H9 (cell line): ENCODE measurements around the gene DDX60. TPM values are rescaled to one million over a fixed set of nuclear protein-coding genes. Genes with fewer than 3 reads are reported as not detected.

ENCODE experiments used
- DNase-seq: peaks from one replicate; pipeline ENCODE4 v3.0.0-alpha.2; 2017
- H2AFZ ChIP-seq: one replicate; pipeline ENCODE4 v1.6.1; 2013; ENCODE audit warnings: mild to moderate bottlenecking, low read length, control low read depth, moderate library complexity
- H2AK5ac ChIP-seq: 2 replicates; pipeline ENCODE4 v1.6.1; 2013; ENCODE audit warnings: low read length, control low read depth, mixed read lengths; ENCODE audit not compliant: insufficient read length
- H2BK120ac ChIP-seq: one replicate; pipeline ENCODE4 v1.6.1; 2013; ENCODE audit warnings: low read depth, mild to moderate bottlenecking, low read length, control low read depth, inconsistent platforms; ENCODE audit not compliant: poor library complexity, severe bottlenecking
- H2BK12ac ChIP-seq: 2 replicates; pipeline ENCODE4 v1.6.1; 2013; ENCODE audit warnings: low read length, control low read depth, mixed read lengths, low read depth; ENCODE audit not compliant: insufficient read length
- H2BK15ac ChIP-seq: 2 replicates; pipeline ENCODE4 v1.6.1; 2013; ENCODE audit warnings: low read depth, low read length, control low read depth
- H2BK20ac ChIP-seq: one replicate; pipeline ENCODE4 v1.6.1; 2013; ENCODE audit warnings: low read depth, mild to moderate bottlenecking, low read length, control low read depth, inconsistent platforms; ENCODE audit not compliant: poor library complexity, severe bottlenecking
- H2BK5ac ChIP-seq: 2 replicates; pipeline ENCODE4 v1.6.1; 2013; ENCODE audit warnings: low read length, control low read depth, mixed read lengths; ENCODE audit not compliant: insufficient read length
- H3K14ac ChIP-seq: 2 replicates; pipeline ENCODE4 v1.6.1; 2013; ENCODE audit warnings: low read length, control low read depth; ENCODE audit not compliant: insufficient read depth
- H3K18ac ChIP-seq: 2 replicates; pipeline ENCODE4 v1.6.1; 2013; ENCODE audit warnings: low read depth, mild to moderate bottlenecking, mixed read lengths, low read length, control low read depth; ENCODE audit not compliant: insufficient read length
- H3K23ac ChIP-seq: 2 replicates; pipeline ENCODE4 v1.6.1; 2013; ENCODE audit warnings: low read length, control low read depth, mixed read lengths, low read depth; ENCODE audit not compliant: insufficient read length
- H3K23me2 ChIP-seq: 2 replicates; pipeline ENCODE4 v1.6.1; 2013; ENCODE audit warnings: low read depth, mild to moderate bottlenecking, mixed read lengths, low read length, control low read depth; ENCODE audit not compliant: insufficient read length, poor library complexity, severe bottlenecking
- H3K27ac ChIP-seq: 2 replicates; pipeline ENCODE4 v1.5.1; 2013; ENCODE audit warnings: low read length, control low read depth, mixed read lengths, low read depth; ENCODE audit not compliant: insufficient read length
- H3K27me3 ChIP-seq: 2 replicates; pipeline ENCODE4 v1.6.1; 2013; ENCODE audit warnings: low read length, control low read depth, inconsistent platforms; ENCODE audit not compliant: insufficient read depth
- H3K4ac ChIP-seq: 2 replicates; pipeline ENCODE4 v1.6.1; 2013; ENCODE audit warnings: low read depth, mild to moderate bottlenecking, control low read depth, inconsistent platforms, low read length, moderate library complexity
- H3K4me1 ChIP-seq: 2 replicates; pipeline ENCODE4 v1.6.1; 2013; ENCODE audit warnings: low read length, control low read depth, inconsistent platforms; ENCODE audit not compliant: insufficient read depth
- H3K4me2 ChIP-seq: 2 replicates; pipeline ENCODE4 v1.6.1; 2013; ENCODE audit warnings: low read length, control low read depth, mixed read lengths; ENCODE audit not compliant: insufficient read length, insufficient read depth
- H3K56ac ChIP-seq: 2 replicates; pipeline ENCODE4 v1.6.1; 2013; ENCODE audit warnings: low read depth, mild to moderate bottlenecking, mixed read lengths, low read length, control low read depth; ENCODE audit not compliant: insufficient read length
- H3K79me1 ChIP-seq: 2 replicates; pipeline ENCODE4 v1.6.1; 2013; ENCODE audit warnings: low read depth, mild to moderate bottlenecking, moderate library complexity, low read length, control low read depth, inconsistent platforms; ENCODE audit not compliant: insufficient read depth, poor library complexity, severe bottlenecking
- H3K79me2 ChIP-seq: 2 replicates; pipeline ENCODE4 v1.6.1; 2013; ENCODE audit warnings: low read length, control low read depth, inconsistent platforms; ENCODE audit not compliant: insufficient read depth
- H3K9ac ChIP-seq: 2 replicates; pipeline ENCODE4 v1.6.1; 2013; ENCODE audit warnings: low read length, control low read depth, mixed read lengths; ENCODE audit not compliant: insufficient read length; ENCODE audit errors: extremely low read depth
- H3K9me3 ChIP-seq: one replicate; pipeline ENCODE4 v1.6.1; 2013; ENCODE audit warnings: low read depth, low read length, inconsistent platforms; ENCODE audit not compliant: control insufficient read depth
- H3T11ph ChIP-seq: one replicate; pipeline ENCODE4 v1.6.1; 2013; ENCODE audit warnings: mild to moderate bottlenecking, low read length, control low read depth, inconsistent platforms
- H4K20me1 ChIP-seq: one replicate; pipeline ENCODE4 v1.6.1; 2013; ENCODE audit not compliant: control insufficient read depth, insufficient read length, insufficient read depth
- H4K5ac ChIP-seq: 2 replicates; pipeline ENCODE4 v1.6.1; 2013; ENCODE audit warnings: low read depth, mild to moderate bottlenecking, mixed read lengths, low read length, control low read depth; ENCODE audit not compliant: insufficient read length
- H4K8ac ChIP-seq: replicated peaks from 2 replicates; pipeline ENCODE4 v1.6.1; 2013; ENCODE audit warnings: low read length, control low read depth, mixed read lengths, low read depth; ENCODE audit not compliant: insufficient read length
- H4K91ac ChIP-seq: 2 replicates; pipeline ENCODE4 v1.6.1; 2013; ENCODE audit warnings: low read depth, mild to moderate bottlenecking, moderate library complexity, mixed read lengths, low read length, control low read depth; ENCODE audit not compliant: insufficient read length
- H3K27ac Mint-ChIP-seq, 3 experiments: 2 replicates in 2 of 3; 3 replicates in 1 of 3; pipeline ENCODE4 v1.8.0; 2020 to 2021; ENCODE audit warnings: mixed read lengths in 3 of 3, mild to moderate bottlenecking in 1 of 3, moderate library complexity in 1 of 3
- H3K27me3 Mint-ChIP-seq: 2 replicates; pipeline ENCODE4 v1.8.0; 2021; ENCODE audit warnings: low read depth, mild to moderate bottlenecking, moderate library complexity, mixed read lengths
- H3K36me3 Mint-ChIP-seq, 3 experiments: 2 replicates in 2 of 3; 3 replicates in 1 of 3; pipeline ENCODE4 v1.8.0; 2020 to 2021; ENCODE audit warnings: low read depth in 3 of 3, mixed read lengths in 3 of 3; ENCODE audit not compliant: insufficient read depth in 1 of 3
- H3K4me1 Mint-ChIP-seq, 2 experiments: 2 replicates each; pipeline ENCODE4 v1.8.0; 2020; ENCODE audit warnings: mixed read lengths in 2 of 2
- H3K4me3 Mint-ChIP-seq, 2 experiments: 2 replicates in 1 of 2; 3 replicates in 1 of 2; pipeline ENCODE4 v1.8.0; 2020 to 2021; ENCODE audit warnings: mild to moderate bottlenecking in 2 of 2, mixed read lengths in 2 of 2, moderate library complexity in 1 of 2
- H3K9me3 Mint-ChIP-seq, 2 experiments: 2 replicates in 1 of 2; 3 replicates in 1 of 2; pipeline ENCODE4 v1.8.0; 2020; ENCODE audit warnings: mild to moderate bottlenecking in 2 of 2, mixed read lengths in 2 of 2, moderate library complexity in 1 of 2
- CTCF ChIP-seq: fragments of 200-600 bp; sonication (generic); conservative IDR thresholded peaks from 3 replicates; pipeline ENCODE4 v1.8.0; 2021; ENCODE audit warnings: antibody characterized with exemption, mild to moderate bottlenecking
- WGBS: extraction: QIAGEN DNeasy Blood & Tissue Kit; methylation state at CpG from one replicate; pipeline ENCODE4 v1.1.7; 2013; ENCODE audit warnings: missing lambda C conversion rate, low lambda C conversion rate, mixed read lengths; ENCODE audit not compliant: insufficient read length; ENCODE audit errors: extremely low coverage; 5-methylcytosine and 5-hydroxymethylcytosine counted together
- total RNA-seq: library from RNA; stranded (reverse); gene quantifications from 2 replicates; pipeline ENCODE4 v1.2.1, GENCODE V29; 2021

DDX60 gene
- total RNA-seq, 1 experiment from 2014 or later = 3.9 TPM

- H4K20me1 ChIP-seq = no peaks in the 10 kb centered on the region
- Mint-ChIP-seq H3K4me3 (no peak overlapping the region), H3K9me3 (peaks cover 35 to 37% of the 10 kb centered on the region in 2 experiments), H3K27ac (no peak overlapping the region), H3K36me3 (peaks cover 20 to 33% (median 30%) of the 10 kb centered on the region in 3 experiments), H3K27me3 (peaks cover 2% of the 10 kb centered on the region; the same call in 1 of the 2 replicates), H3K4me1 (no peaks in the 10 kb centered on the region)
- no peak overlapping the region for H3T11ph ChIP-seq
- no peak overlapping the region for H3K14ac ChIP-seq
- no peak overlapping the region for H4K91ac ChIP-seq
- no peak overlapping the region for H2BK5ac ChIP-seq
- H4K5ac ChIP-seq = no peak overlapping the region
- WGBS = no CpG with 5 or more reads among the region's 2 CpGs
- no peak overlapping the region for H3K18ac ChIP-seq
- H3K9me3 ChIP-seq = peaks cover 6% of the 10 kb centered on the region
- H2BK15ac ChIP-seq = no peak overlapping the region
- H3K79me1 ChIP-seq = no peaks in the 10 kb centered on the region
- H3K4me1 ChIP-seq = no peaks in the 10 kb centered on the region
- no peak overlapping the region for H3K4me2 ChIP-seq
- H3K4ac ChIP-seq = no peak overlapping the region
- H3K23me2 ChIP-seq = no peaks in the 10 kb centered on the region
- DNase-seq = no peak
- H4K8ac ChIP-seq = no peak overlapping the region
- no peak overlapping the region for H3K27ac ChIP-seq
- H3K79me2 ChIP-seq = no peaks in the 10 kb centered on the region
- no peak overlapping the region for H3K56ac ChIP-seq
- H3K23ac ChIP-seq = no peak overlapping the region
- H3K9ac ChIP-seq = no peak overlapping the region
- H2AFZ ChIP-seq = no peak overlapping the region
- no peak overlapping the region for H2AK5ac ChIP-seq
- H2BK12ac ChIP-seq = no peak overlapping the region
- H3K27me3 ChIP-seq = no peaks in the 10 kb centered on the region
- no peak for TF ChIP-seq CTCF
- no peak overlapping the region for H2BK120ac ChIP-seq
- no peak overlapping the region for H2BK20ac ChIP-seq
Measured at GRCh38 chr4:168240821-168241220, 77.7 kb downstream of the DDX60 start.
